HepG2 (cell line): ENCODE data around the gene MTHFD1L. TPM values are rescaled to one million over a fixed set of nuclear protein-coding genes. Genes with fewer than 3 reads are reported as not detected.

Experiments used
- ATAC-seq: fragments of 200-7000 bp; cut with Tn5 transposase; 3 replicates; pipeline ENCODE4 v1.9.1; 2020; ENCODE audit warnings: mild to moderate bottlenecking, moderate library complexity
- BruUV-seq: library from RNA; stranded (reverse); fragments of 400-500 nt; replicated peaks from 2 replicates; lab custom pipeline; 2021; lab: Mats Ljungman, UMichigan
- CTCF ChIA-PET: fragments of 300-600 bp; formaldehyde crosslinking; extraction: SDS; loops from one replicate; lab custom pipeline; 2021; ENCODE audit warnings: low total read pairs, inconsistent platforms, low intra/inter-chr PET ratio; lab: Yijun Ruan, JAX
- POLR2A ChIA-PET: fragments of 350-600 bp; sonication (Branson Sonifier 250); formaldehyde crosslinking; loops from one replicate; lab custom pipeline; 2020; ENCODE audit warnings: antibody characterized with exemption, inconsistent platforms; lab: Yijun Ruan, JAX
- DNase-seq: peaks from one replicate; pipeline ENCODE4 v3.0.0-alpha.2; 2015; ENCODE audit warnings: low spot score
- FAIRE-seq: peaks from 3 replicates; lab custom pipeline; 2011; peaks lifted over from hg19 to GRCh38; lab: Jason Lieb, UNC
- H2AFZ ChIP-seq: one replicate; pipeline ENCODE4 v1.6.1; 2011; ENCODE audit warnings: low read length, inconsistent platforms
- H3K27ac ChIP-seq: fragments of 300-600 bp; 3 replicates; pipeline ENCODE4 v1.8.0; 2011; ENCODE audit warnings: mixed run types, mild to moderate bottlenecking, mixed read lengths, low read length, inconsistent platforms; ENCODE audit not compliant: insufficient read depth; ENCODE audit errors: extremely low read length
- H3K27me3 ChIP-seq, 2 experiments: fragments of 200-600 bp in 1 of 2; 2 replicates in 1 of 2; 3 replicates in 1 of 2; pipeline versions ENCODE4 v1.6.0 to v1.8.0; 2011; ENCODE audit warnings: low read length in 2 of 2, mild to moderate bottlenecking in 2 of 2, moderate library complexity in 2 of 2, inconsistent platforms in 1 of 2; ENCODE audit not compliant: insufficient read depth in 2 of 2, control insufficient read depth in 1 of 2
- H3K36me3 ChIP-seq, 2 experiments: fragments of 200-600 bp in 1 of 2; replicated peaks in 1 of 2; 2 replicates in 1 of 2; 3 replicates in 1 of 2; pipeline versions ENCODE4 v1.5.1 to v1.8.0; 2011; ENCODE audit warnings: low read length in 2 of 2, inconsistent platforms in 1 of 2; ENCODE audit not compliant: insufficient read depth in 2 of 2, control insufficient read depth in 1 of 2
- H3K4me1 ChIP-seq: 2 replicates; pipeline ENCODE4 v1.5.1; 2012; ENCODE audit warnings: low read length, inconsistent platforms; ENCODE audit not compliant: insufficient read depth
- H3K4me2 ChIP-seq: 2 replicates; pipeline ENCODE4 v1.6.0; 2011; ENCODE audit warnings: low read depth, low read length, inconsistent platforms
- H3K4me3 ChIP-seq, 3 experiments: fragments of 200-600 bp in 1 of 3; sonication (generic), shearing (Covaris generic) in 1 of 3; replicated peaks in 1 of 3; 2 replicates each; pipeline ENCODE4 v1.5.1; 2011 to 2016; ENCODE audit warnings: low read length in 3 of 3, inconsistent platforms in 2 of 3, low read depth in 2 of 3, mild to moderate bottlenecking in 2 of 3, control low read depth in 1 of 3, mixed read lengths in 1 of 3; ENCODE audit not compliant: insufficient read depth in 1 of 3
- H3K79me2 ChIP-seq: one replicate; pipeline ENCODE4 v1.6.1; 2011; ENCODE audit warnings: low read length, inconsistent platforms; ENCODE audit not compliant: insufficient read depth
- H3K9ac ChIP-seq: 2 replicates; pipeline ENCODE4 v1.6.0; 2011; ENCODE audit warnings: mild to moderate bottlenecking, low read depth, low read length, inconsistent platforms; ENCODE audit not compliant: insufficient read depth
- H3K9me3 ChIP-seq: 2 replicates; pipeline ENCODE4 v1.5.1; 2012; ENCODE audit warnings: mild to moderate bottlenecking, low read length
- H4K20me1 ChIP-seq: 2 replicates; pipeline ENCODE4 v1.6.0; 2011; ENCODE audit warnings: inconsistent platforms, mild to moderate bottlenecking, low read length, moderate library complexity; ENCODE audit not compliant: insufficient read depth
- AKAP8 ChIP-seq: sonication (generic); formaldehyde crosslinking; IDR thresholded peaks from 2 replicates; pipeline ENCODE4 v1.5.1; 2020; ENCODE audit warnings: mild to moderate bottlenecking, missing genetic modification reagents
- BCL6 ChIP-seq: IDR thresholded peaks from 2 replicates; pipeline ENCODE4 v1.6.1; 2016; ENCODE audit warnings: missing genetic modification reagents, missing compliant biosample characterization
- MAZ ChIP-seq, 2 experiments: sonication (generic) in 1 of 2; formaldehyde crosslinking in 1 of 2; IDR thresholded peaks; 2 replicates each; pipeline versions ENCODE4 v1.5.0 to v1.6.1; 2012 to 2020; ENCODE audit warnings: low read depth in 2 of 2, mild to moderate bottlenecking in 2 of 2, borderline replicate concordance in 1 of 2, improper control_type of control experiment in 1 of 2, low read length in 1 of 2, missing genetic modification reagents in 1 of 2, moderate library complexity in 1 of 2
- MTA1 ChIP-seq: sonication (generic); formaldehyde crosslinking; IDR thresholded peaks from 2 replicates; pipeline ENCODE4 v1.4.0; 2020; ENCODE audit warnings: missing genetic modification reagents, mild to moderate bottlenecking, borderline replicate concordance
- SAP130 ChIP-seq: IDR thresholded peaks from 2 replicates; pipeline ENCODE4 v1.6.1; 2016; ENCODE audit warnings: low read depth
- TFE3 ChIP-seq: IDR thresholded peaks from 2 replicates; pipeline ENCODE4 v1.6.1; 2016
- ZNF331 ChIP-seq: sonication (generic); formaldehyde crosslinking; IDR thresholded peaks from 2 replicates; pipeline ENCODE4 v1.4.0; 2020; ENCODE audit warnings: missing genetic modification reagents
- ZNF547 ChIP-seq: sonication (generic); formaldehyde crosslinking; IDR thresholded peaks from 2 replicates; pipeline ENCODE4 v1.5.1; 2020; ENCODE audit warnings: mild to moderate bottlenecking, missing genetic modification reagents
- ZNF800 ChIP-seq: sonication (generic); formaldehyde crosslinking; IDR thresholded peaks from 2 replicates; pipeline ENCODE4 v1.4.0; 2020; ENCODE audit warnings: missing genetic modification reagents
- WGBS: methylation state at CpG from one replicate; pipeline ENCODE4 v1.1.6; 2017; ENCODE audit warnings: low lambda C conversion rate; 5-methylcytosine and 5-hydroxymethylcytosine counted together
- in situ Hi-C: cut with HindIII; loops from 2 replicates; pipeline ENCODE4 v1.10.0; 2017; ENCODE audit warnings: low pct_unique_long_range_greater_than_20kb; ENCODE audit not compliant: extremely low pct_ligation_motif_present
- intact Hi-C: fragments of 100-400 bp; cut with micrococcal nuclease; formaldehyde crosslinking; loops from one replicate; pipeline ENCODE4 v1.10.0; 2022; ENCODE audit not compliant: unreplicated experiment
- polyA plus RNA-seq, 8 experiments: library from polyadenylated mRNA; depleted of rRNA in 3 of 8; stranded (reverse) in 7 of 8; unstranded in 1 of 8; fragments of >200 nt; fragmentation: Illumina TruSeq in 4 of 8; extraction: Trizol in 4 of 8; gene quantifications; 2 replicates each; pipeline versions ENCODE4 v1.2.1 to v1.2.3, GENCODE V29; 2011 to 2016; ENCODE audit warnings: low read depth in 4 of 8, missing spikeins in 1 of 8, mixed read lengths in 1 of 8; ENCODE audit not compliant: insufficient read depth in 1 of 8
- total RNA-seq, 5 experiments: library from RNA; depleted of rRNA; stranded (reverse); fragments of >200 nt; fragmentation: Illumina TruSeq; extraction: Trizol; gene quantifications; 2 replicates each; pipeline ENCODE4 v1.2.3, GENCODE V29; 2016; ENCODE audit warnings: low read depth in 1 of 5
- TF ChIP-seq, protein P1 (sequence below): IDR thresholded peaks from 2 replicates; pipeline ENCODE4 v1.6.1; 2018; ENCODE audit warnings: missing genetic modification reagents, mild to moderate bottlenecking, missing compliant biosample characterization
- TF ChIP-seq, protein P2 (sequence below): sonication (generic); formaldehyde crosslinking; IDR thresholded peaks from 2 replicates; pipeline ENCODE4 v1.4.0; 2020; ENCODE audit warnings: missing genetic modification reagents
- TF ChIP-seq, protein P3 (sequence below): sonication (generic); formaldehyde crosslinking; IDR thresholded peaks from 2 replicates; pipeline ENCODE4 v1.5.0; 2020; ENCODE audit warnings: missing genetic modification reagents
- TF ChIP-seq, protein P4 (sequence below): sonication (generic); formaldehyde crosslinking; IDR thresholded peaks from 2 replicates; pipeline ENCODE4 v1.5.0; 2020; ENCODE audit warnings: missing genetic modification reagents

MTHFD1L gene
- total and polyA plus RNA-seq, 2 of the 13 experiments (the other 11 are each of a cell fraction or from before 2014, with no cell fraction given): 24.0 to 39.6 TPM

DNA sequence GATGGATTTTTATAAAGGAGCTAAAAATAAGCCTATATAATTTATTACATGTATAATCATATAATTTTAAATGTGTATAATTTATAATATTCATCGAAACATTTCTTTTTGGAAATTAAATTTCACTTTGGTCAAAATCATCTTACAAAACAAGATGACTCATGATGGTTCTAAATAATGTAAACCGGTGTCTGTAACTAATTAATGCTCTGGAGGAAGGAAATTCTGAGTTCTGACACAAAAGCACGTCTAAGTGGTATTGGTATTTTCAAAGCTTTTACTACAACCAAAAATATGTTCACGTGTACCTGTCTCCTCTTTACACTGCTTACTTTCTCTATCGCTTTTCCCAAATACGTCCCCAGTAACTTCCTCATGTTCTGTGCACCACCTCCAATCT, 134.1 kb downstream of the MTHFD1L start (continued):
- no peak for TF ChIP-seq MAZ (IDR thresholded peaks at IDR 0.05; ENCODE audit: borderline replicate concordance, low read depth, low read length)
- no peak for TF ChIP-seq MAZ (CRISPR knock-in tag; IDR thresholded peaks at IDR 0.05; ENCODE audit: low read depth)
- no peak for TF ChIP-seq TFE3 (CRISPR knock-in tag)
- TF ChIP-seq, all 625 proteins: peak for 0

- H3K4me1 ChIP-seq: peaks cover 9% of the 10 kb centered on the region
- peaks cover 3 to 12% of the 10 kb centered on the region in 2 experiments for H3K36me3 ChIP-seq
- H3K9me3 ChIP-seq: no peaks in the 10 kb centered on the region
- ChIA-PET CTCF (no interaction called here), POLR2A (no interaction called here)
- DNase-seq (no peak), FAIRE-seq (no peak), ATAC-seq (no peak)
- no TSS peak for BruUV-seq
- no peaks in the 10 kb centered on the region for H3K27me3 ChIP-seq
- H2AFZ ChIP-seq: no peak overlapping the region
- H3K79me2 ChIP-seq: no peaks in the 10 kb centered on the region
- no peak overlapping the region for H3K9ac ChIP-seq
- in situ Hi-C loops: no loop called here
- H3K4me2 ChIP-seq: no peak overlapping the region
- H4K20me1 ChIP-seq: no peaks in the 10 kb centered on the region; the same call in 1 of the 2 replicates
- WGBS: 97% methylated on average over 5 of the region's 5 CpGs
- intact Hi-C loops: no loop called here
- no peak overlapping the region for H3K27ac ChIP-seq
- H3K4me3 ChIP-seq: no peak overlapping the region
- TF ChIP-seq, protein P1, sequence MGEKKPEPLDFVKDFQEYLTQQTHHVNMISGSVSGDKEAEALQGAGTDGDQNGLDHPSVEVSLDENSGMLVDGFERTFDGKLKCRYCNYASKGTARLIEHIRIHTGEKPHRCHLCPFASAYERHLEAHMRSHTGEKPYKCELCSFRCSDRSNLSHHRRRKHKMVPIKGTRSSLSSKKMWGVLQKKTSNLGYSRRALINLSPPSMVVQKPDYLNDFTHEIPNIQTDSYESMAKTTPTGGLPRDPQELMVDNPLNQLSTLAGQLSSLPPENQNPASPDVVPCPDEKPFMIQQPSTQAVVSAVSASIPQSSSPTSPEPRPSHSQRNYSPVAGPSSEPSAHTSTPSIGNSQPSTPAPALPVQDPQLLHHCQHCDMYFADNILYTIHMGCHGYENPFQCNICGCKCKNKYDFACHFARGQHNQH (CRISPR knock-in tag): no peak
- TF ChIP-seq, protein P2, sequence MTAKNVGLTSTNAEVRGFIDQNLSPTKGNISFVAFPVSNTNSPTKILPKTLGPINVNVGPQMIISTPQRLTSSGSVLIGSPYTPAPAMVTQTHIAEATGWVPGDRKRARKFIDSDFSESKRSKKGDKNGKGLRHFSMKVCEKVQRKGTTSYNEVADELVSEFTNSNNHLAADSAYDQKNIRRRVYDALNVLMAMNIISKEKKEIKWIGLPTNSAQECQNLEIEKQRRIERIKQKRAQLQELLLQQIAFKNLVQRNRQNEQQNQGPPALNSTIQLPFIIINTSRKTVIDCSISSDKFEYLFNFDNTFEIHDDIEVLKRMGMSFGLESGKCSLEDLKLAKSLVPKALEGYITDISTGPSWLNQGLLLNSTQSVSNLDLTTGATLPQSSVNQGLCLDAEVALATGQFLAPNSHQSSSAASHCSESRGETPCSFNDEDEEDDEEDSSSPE: no peak
- TF ChIP-seq MTA1 (no peak), ZNF547 (no peak), BCL6 (CRISPR knock-in tag) (no peak), ZNF800 (CRISPR knock-in tag) (no peak), AKAP8 (no peak), ZNF331 (CRISPR knock-in tag) (no peak), SAP130 (no peak)
- TF ChIP-seq, protein P3, sequence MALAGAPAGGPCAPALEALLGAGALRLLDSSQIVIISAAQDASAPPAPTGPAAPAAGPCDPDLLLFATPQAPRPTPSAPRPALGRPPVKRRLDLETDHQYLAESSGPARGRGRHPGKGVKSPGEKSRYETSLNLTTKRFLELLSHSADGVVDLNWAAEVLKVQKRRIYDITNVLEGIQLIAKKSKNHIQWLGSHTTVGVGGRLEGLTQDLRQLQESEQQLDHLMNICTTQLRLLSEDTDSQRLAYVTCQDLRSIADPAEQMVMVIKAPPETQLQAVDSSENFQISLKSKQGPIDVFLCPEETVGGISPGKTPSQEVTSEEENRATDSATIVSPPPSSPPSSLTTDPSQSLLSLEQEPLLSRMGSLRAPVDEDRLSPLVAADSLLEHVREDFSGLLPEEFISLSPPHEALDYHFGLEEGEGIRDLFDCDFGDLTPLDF (CRISPR knock-in tag): no peak
- TF ChIP-seq, protein P4, sequence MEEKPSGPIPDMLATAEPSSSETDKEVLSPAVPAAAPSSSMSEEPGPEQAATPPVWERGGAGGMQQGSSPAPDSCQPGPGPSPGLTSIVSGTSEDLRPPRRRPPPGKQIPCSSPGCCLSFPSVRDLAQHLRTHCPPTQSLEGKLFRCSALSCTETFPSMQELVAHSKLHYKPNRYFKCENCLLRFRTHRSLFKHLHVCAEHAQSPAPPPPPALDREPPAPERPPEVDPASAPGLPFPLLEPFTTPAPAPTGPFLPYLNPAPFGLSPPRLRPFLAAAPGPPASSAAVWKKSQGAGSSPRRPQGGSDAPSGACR (CRISPR knock-in tag): no peak
These were observed 136.0 kb downstream of the MTHFD1L start for GRCh38 chr6:151001387-151002056.
